Heart left ventricle (tissue), 13 donors: Measurements from ENCODE around the gene CX3CL1.

ENCODE experiments used
- POLR2A ChIP-seq, 2 donors: fragments of 450-650 bp; IDR thresholded peaks; one replicate each; pipeline ENCODE4 v1.6.1; 2017; ENCODE audit warnings: antibody characterized with exemption in 2 of 2, mild to moderate bottlenecking in 2 of 2, moderate library complexity in 2 of 2
- TF ChIP-seq, protein P1 (sequence below), 12 donors: fragments of 200-600 bp; sonication (generic) in 4 of 12; IDR thresholded peaks; one replicate each; pipeline versions ENCODE4 v1.5.0 to v1.8.0; 2018 to 2022; ENCODE audit warnings: antibody characterized with exemption in 12 of 12, mild to moderate bottlenecking in 5 of 12
- donor health status: ischemic (EF 13 %, LVEDD 7.1; RV severe dilation, severe dysfunction).
- donor health status: DM: no; HTN: yes; CAD: no.
- donor health status: DM: no; HTN: no; CAD: no.
- donor health status: ischemic (EF 25% LVEDD 6.9; RV normal size, moderate dysfunction).
- donor health status: ischemic (EF 25% LVEDD 5.7; RV mildly dilated, moderate dysfunction).
- donor health status: ischemic (EF 35%, LVEDD 5.7; RV mildly dilated, moderate dysfunction).
- donor health status: nonischemic (EF 11% LVEDD 7.7; RV severe dilation, severe dysfunction).
- donor health status: DM: yes; HTN: yes; CAD: no.
- donor health status: PGD.
- donor health status: ischemic (EF 29% LVEDD 5.4; RV normal size, mild dysfunction).
- donor health status: nonischemic (EF 23%, LVEDD 6.1; RV moderate dilation, normal function).

DNA sequence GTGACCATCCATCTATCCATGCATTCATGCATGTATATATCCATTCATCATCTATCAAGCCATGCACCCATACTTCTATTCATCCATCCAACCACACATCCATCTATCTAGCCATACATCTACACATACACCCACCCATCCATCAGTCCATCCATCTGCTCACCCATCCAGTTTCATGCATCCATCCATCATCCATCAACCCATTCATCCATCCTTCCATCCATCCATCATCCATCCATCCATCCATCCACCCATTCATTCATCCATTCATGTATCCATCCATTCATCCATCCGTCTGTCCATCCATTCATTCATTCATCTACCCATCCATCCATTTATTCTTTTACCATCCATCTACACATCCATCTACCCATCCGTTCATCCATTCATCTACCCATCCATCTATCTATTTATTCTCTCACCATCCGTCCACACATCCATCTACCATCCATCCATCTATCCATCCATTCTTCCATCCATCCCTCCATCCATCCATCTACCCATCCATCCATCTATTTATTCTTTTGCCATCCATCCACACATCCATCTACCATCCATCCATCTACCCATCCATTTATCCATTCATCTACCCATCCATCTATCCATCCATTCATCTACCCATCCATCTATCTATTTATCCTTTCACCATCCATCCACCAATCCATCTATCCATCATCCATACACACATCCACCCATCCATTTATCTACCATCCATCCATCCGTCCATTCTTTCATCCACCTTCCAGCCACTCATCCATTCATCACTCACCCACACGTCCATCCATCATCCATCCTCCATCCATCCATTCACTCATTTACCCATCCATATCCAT, 35.4 kb downstream of the CX3CL1 start:
- TF ChIP-seq, protein P1, sequence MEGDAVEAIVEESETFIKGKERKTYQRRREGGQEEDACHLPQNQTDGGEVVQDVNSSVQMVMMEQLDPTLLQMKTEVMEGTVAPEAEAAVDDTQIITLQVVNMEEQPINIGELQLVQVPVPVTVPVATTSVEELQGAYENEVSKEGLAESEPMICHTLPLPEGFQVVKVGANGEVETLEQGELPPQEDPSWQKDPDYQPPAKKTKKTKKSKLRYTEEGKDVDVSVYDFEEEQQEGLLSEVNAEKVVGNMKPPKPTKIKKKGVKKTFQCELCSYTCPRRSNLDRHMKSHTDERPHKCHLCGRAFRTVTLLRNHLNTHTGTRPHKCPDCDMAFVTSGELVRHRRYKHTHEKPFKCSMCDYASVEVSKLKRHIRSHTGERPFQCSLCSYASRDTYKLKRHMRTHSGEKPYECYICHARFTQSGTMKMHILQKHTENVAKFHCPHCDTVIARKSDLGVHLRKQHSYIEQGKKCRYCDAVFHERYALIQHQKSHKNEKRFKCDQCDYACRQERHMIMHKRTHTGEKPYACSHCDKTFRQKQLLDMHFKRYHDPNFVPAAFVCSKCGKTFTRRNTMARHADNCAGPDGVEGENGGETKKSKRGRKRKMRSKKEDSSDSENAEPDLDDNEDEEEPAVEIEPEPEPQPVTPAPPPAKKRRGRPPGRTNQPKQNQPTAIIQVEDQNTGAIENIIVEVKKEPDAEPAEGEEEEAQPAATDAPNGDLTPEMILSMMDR (IDR thresholded peaks at IDR 0.05), result no peak
- TF ChIP-seq POLR2A (IDR thresholded peaks at IDR 0.05), result no peak
